Ovary (tissue), 9 donors: ENCODE measurements around the gene MYOM3. TPM values are rescaled to one million over a fixed set of nuclear protein-coding genes. Genes with fewer than 3 reads are reported as not detected.

ENCODE experiments used
- DNase-seq, 5 donors: peaks; one replicate each; pipeline ENCODE4 v3.0.0-alpha.2; 2019 to 2020
- H3K27ac ChIP-seq, 2 donors: fragments of 200-600 bp; one replicate each; pipeline versions ENCODE4 v1.5.1 to v1.8.0; 2019 to 2022
- H3K27me3 ChIP-seq: fragments of 200-600 bp; one replicate; pipeline ENCODE4 v1.8.0; 2022
- H3K36me3 ChIP-seq: fragments of 200-600 bp; sonication (generic); one replicate; pipeline ENCODE4 v1.5.1; 2019
- H3K4me1 ChIP-seq: one replicate; pipeline ENCODE4 v1.8.1; 2013; ENCODE audit warnings: mild to moderate bottlenecking, moderate library complexity; ENCODE audit not compliant: insufficient read depth
- H3K4me3 ChIP-seq: fragments of 200-600 bp; sonication (generic); one replicate; pipeline ENCODE4 v1.5.1; 2017
- H3K9me3 ChIP-seq, 2 donors: fragments of 200-600 bp in 1 of 2; sonication (generic) in 1 of 2; one replicate each; pipeline versions ENCODE4 v1.5.1 to v1.8.1; 2013 to 2019; ENCODE audit warnings: mild to moderate bottlenecking in 1 of 2, moderate library complexity in 1 of 2
- EP300 ChIP-seq: sonication (generic); formaldehyde crosslinking; IDR thresholded peaks from one replicate; pipeline ENCODE4 v1.6.1; 2017; ENCODE audit warnings: antibody characterized with exemption
- POLR2A ChIP-seq: fragments of 450-650 bp; IDR thresholded peaks from one replicate; pipeline ENCODE4 v1.6.1; 2017; ENCODE audit warnings: antibody characterized with exemption, mild to moderate bottlenecking, moderate library complexity
- WGBS, 3 donors: extraction: QIAGEN DNeasy Blood & Tissue Kit in 1 of 3; methylation state at CpG; one replicate each; pipeline versions ENCODE4 v1.1.5 to v1.1.7; 2013 to 2017; 5-methylcytosine and 5-hydroxymethylcytosine counted together
- intact Hi-C, 4 donors: fragments of 100-400 bp; cut with DNase I; formaldehyde crosslinking; loops; one replicate each; pipeline versions ENCODE4 v1.11.0 to v1.15.1; 2022 to 2023
- polyA plus RNA-seq, 2 donors: library from polyadenylated mRNA; stranded (reverse); fragments of 200-250 nt in 1 of 2; fragments of 350-450 nt in 1 of 2; fragmentation: Illumina TruSeq in 1 of 2; extraction: RNeasy Lipid Tissue Mini Kit (QIAGEN cat#74804) in 1 of 2; gene quantifications; one replicate each; pipeline ENCODE4 v1.2.3, GENCODE V29; 2013 to 2014
- total RNA-seq, 7 donors: library from RNA; depleted of rRNA in 2 of 7; stranded (reverse); fragments of >200 nt in 2 of 7; fragmentation: NEBNext Ultra II Directional in 3 of 7; extraction: Animal tissue kit (Norgen Biotek cat#: 25700) in 3 of 7; gene quantifications; one replicate each; pipeline versions ENCODE4 v1.1.0 to v1.2.4, GENCODE V29; 2016 to 2023
- TF ChIP-seq, protein P1 (sequence below), 3 donors: fragments of 450-650 bp in 2 of 3; fragments of 200-600 bp in 1 of 3; IDR thresholded peaks; one replicate each; pipeline versions ENCODE4 v1.5.1 to v1.8.0; 2016 to 2022; ENCODE audit warnings: antibody characterized with exemption in 3 of 3, mild to moderate bottlenecking in 1 of 3
- donor health status: DM: no; HTN: no; CAD: no; lungs with moderate emphysema.
- donor health status: DM: no; HTN: no; CAD: no.
- donor health status: Bipolar disorder and iron deficiency.
- donor health status: DM: yes; HTN: yes; CAD: no.
- donor health status: DM: no; HTN: no; CAD: no.
- donor health status: DM: yes; HTN: yes; CAD: no.

MYOM3 gene
- total and polyA plus RNA-seq, 9 donors = 0.08 to 1.2 (median 0.27) TPM

DNA sequence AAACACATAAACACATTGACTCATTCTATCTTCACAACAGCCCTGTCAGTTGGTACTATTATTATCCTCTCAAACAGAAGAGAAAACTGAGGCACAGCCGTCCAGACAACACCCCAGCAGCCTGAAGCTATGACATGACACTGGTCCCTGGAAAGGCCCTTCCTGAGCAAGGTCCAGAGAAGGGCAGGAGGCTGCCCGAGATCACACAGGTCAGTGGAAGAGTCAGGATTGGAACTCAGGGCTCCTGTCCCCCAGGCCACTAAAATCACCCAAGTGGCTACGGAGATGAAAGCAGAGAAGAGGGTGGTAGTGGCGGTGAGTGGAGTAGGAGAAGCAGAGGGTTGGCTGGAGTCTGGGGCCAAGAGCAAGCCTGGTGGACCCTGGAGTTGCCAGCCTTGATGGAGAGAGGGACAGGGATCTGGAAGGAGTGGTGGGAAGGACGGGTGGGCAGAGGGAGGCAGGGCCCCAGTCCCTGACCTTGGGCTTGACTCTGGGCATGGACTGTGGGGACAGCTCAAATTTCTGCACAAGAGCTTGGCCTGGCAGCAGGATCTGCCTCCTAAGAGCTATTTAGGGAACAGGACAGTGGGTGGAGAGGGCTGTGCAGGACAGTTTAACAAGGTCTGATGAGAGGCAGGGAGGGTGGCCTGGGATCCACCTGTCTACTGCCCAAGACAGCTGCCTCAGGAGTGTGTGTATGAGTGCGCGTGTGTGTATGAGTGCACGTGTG is 15.8 kb downstream of the MYOM3 start:
- H3K4me1 ChIP-seq = no peaks in the 10 kb centered on the region
- no peaks in the 10 kb centered on the region for H3K9me3 ChIP-seq
- H3K4me3 ChIP-seq = no peak overlapping the region
- H3K27ac ChIP-seq = no peak overlapping the region
- TF ChIP-seq, protein P1, sequence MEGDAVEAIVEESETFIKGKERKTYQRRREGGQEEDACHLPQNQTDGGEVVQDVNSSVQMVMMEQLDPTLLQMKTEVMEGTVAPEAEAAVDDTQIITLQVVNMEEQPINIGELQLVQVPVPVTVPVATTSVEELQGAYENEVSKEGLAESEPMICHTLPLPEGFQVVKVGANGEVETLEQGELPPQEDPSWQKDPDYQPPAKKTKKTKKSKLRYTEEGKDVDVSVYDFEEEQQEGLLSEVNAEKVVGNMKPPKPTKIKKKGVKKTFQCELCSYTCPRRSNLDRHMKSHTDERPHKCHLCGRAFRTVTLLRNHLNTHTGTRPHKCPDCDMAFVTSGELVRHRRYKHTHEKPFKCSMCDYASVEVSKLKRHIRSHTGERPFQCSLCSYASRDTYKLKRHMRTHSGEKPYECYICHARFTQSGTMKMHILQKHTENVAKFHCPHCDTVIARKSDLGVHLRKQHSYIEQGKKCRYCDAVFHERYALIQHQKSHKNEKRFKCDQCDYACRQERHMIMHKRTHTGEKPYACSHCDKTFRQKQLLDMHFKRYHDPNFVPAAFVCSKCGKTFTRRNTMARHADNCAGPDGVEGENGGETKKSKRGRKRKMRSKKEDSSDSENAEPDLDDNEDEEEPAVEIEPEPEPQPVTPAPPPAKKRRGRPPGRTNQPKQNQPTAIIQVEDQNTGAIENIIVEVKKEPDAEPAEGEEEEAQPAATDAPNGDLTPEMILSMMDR (IDR thresholded peaks at IDR 0.05) = no peak
- no peak for TF ChIP-seq EP300
- TF ChIP-seq POLR2A = no peak
- no peaks in the 10 kb centered on the region for H3K27me3 ChIP-seq
- intact Hi-C loops = no loop called here
- WGBS, 3 donors = 81 to 89% (median 84%) methylated on average over 8 of the region's 8 CpGs
- no peak for DNase-seq
- no peaks in the 10 kb centered on the region for H3K36me3 ChIP-seq

DNA sequence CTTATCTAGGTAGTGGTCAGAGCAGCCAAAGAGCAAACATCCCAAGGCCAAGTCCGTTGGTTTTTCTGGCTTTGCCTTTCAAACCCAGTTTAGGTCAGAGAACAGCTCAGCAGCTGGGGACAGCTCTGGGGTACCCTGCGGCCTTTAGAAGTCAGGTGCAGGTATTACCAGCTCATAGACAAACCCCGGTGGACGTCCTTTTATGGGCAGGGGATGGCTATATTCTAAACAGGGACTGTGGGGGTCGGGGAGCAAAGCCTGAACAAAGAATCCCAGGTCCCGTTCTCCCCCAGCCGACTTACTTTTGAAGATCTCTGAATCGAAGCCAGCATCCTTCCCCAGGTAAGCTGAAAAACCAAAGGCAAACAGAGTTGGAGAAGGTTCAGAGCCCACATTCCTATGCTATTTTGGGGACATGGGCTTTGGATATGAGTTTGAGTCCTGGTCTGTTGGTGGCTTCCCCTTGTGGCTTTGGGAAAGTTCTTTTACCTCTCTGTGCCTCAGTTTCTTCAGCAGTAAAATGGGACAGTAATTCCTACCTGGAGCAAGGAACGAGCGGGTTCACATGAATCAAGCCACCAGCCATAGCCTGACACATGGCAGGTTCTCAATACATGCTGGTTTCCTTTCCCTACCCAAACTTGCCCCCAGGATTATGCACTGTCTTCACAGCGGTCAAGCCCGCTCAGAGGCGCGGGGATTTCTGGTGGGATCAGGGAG is 16.6 kb downstream of the MYOM3 start:
- H3K27ac ChIP-seq = no peak overlapping the region
- no peak for DNase-seq
- no peaks in the 10 kb centered on the region for H3K9me3 ChIP-seq
- 59 to 70% (median 66%) methylated on average over 14 of the region's 14 CpGs for WGBS, 3 donors
- intact Hi-C loops = no loop called here
- no peaks in the 10 kb centered on the region for H3K36me3 ChIP-seq
- no peaks in the 10 kb centered on the region for H3K27me3 ChIP-seq
- H3K4me1 ChIP-seq = no peaks in the 10 kb centered on the region
- TF ChIP-seq, protein P1 (IDR thresholded peaks at IDR 0.05) = no peak
- TF ChIP-seq EP300 (no peak), POLR2A (no peak)
- H3K4me3 ChIP-seq = no peak overlapping the region

DNA sequence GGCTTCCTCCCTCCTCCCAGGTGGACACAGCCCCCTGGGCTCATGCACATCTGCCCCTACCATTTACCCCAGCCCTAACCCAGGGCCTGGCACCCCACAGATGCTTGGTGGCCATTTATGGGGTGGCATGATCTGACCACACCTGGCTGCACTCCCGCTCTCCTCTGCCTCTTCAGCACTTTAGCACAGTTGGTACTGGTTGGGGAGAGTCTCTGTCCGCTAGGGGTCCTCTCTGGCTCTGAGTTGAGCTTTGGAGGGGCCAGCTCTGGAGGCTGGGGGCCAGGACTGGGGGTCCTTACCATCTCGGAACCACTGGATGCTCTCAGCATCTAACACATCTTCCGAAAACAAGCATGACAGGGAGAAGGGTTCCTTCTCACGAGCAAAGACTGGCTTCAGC is 17.4 kb downstream of the MYOM3 start:
- Histone ChIP-seq H3K27me3 (no peaks in the 10 kb centered on the region), H3K4me3 (no peak overlapping the region), H3K27ac (no peak overlapping the region), H3K9me3 (no peaks in the 10 kb centered on the region), H3K36me3 (no peaks in the 10 kb centered on the region), H3K4me1 (no peaks in the 10 kb centered on the region)
- intact Hi-C loops = no loop called here
- no peak for TF ChIP-seq EP300
- TF ChIP-seq, protein P1 (IDR thresholded peaks at IDR 0.05) = no peak
- TF ChIP-seq POLR2A = no peak
- DNase-seq = no peak
- 67 to 87% (median 81%) methylated on average over 5 of the region's 5 CpGs for WGBS, 3 donors

DNA sequence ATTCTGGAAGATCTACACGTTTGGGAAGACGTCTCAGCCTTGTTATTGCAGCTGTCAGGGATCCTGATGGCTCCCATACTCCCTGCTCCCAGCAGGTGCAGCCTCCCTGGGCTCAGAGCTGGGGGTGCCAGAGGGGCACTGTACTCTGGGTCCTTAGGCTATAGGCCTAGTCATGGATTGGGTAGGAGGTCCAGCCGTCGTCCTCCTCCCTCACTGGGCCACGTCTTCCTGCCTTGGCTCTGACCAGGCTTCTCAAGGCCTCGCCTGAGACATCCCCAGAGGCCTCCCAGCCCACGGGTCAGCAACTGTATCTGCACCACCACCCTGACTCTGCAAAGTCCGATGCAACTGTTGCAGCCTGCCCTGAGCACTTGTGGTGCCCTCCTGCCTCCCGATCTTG is 18.2 kb downstream of the MYOM3 start:
- intact Hi-C loops = no loop called here
- DNase-seq = no peak
- Histone ChIP-seq H3K27ac (no peak overlapping the region), H3K27me3 (no peaks in the 10 kb centered on the region), H3K4me3 (no peak overlapping the region), H3K36me3 (no peaks in the 10 kb centered on the region), H3K4me1 (no peaks in the 10 kb centered on the region), H3K9me3 (no peaks in the 10 kb centered on the region)
- no peak for TF ChIP-seq POLR2A
- no peak for TF ChIP-seq EP300
- TF ChIP-seq, protein P1 (IDR thresholded peaks at IDR 0.05) = no peak
- WGBS, 3 donors = 60 to 66% (median 63%) methylated on average over 9 of the region's 9 CpGs
